ENCODE measurements around the gene BACH2.

DNA sequence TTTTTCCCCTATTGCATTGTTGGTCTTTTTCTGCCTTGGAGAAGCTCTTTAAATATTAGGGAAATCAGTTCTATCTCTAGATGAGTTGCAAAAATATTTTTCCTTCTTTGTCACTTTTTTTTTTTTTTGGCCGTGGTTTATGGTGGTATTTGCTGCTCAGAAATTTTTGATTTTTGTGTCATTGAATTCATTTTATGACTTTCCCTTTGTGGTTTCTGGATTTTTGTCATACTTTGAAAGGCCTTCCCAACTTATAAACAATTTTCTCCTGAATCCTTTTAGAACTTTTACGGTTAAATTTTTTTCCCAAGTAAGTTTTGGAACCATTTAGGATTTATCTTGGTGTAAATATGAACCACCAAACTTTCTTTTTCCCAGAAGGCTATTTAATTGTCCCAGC is 256.7 kb downstream of the BACH2 start:
- TF ChIP-seq, protein P1, sequence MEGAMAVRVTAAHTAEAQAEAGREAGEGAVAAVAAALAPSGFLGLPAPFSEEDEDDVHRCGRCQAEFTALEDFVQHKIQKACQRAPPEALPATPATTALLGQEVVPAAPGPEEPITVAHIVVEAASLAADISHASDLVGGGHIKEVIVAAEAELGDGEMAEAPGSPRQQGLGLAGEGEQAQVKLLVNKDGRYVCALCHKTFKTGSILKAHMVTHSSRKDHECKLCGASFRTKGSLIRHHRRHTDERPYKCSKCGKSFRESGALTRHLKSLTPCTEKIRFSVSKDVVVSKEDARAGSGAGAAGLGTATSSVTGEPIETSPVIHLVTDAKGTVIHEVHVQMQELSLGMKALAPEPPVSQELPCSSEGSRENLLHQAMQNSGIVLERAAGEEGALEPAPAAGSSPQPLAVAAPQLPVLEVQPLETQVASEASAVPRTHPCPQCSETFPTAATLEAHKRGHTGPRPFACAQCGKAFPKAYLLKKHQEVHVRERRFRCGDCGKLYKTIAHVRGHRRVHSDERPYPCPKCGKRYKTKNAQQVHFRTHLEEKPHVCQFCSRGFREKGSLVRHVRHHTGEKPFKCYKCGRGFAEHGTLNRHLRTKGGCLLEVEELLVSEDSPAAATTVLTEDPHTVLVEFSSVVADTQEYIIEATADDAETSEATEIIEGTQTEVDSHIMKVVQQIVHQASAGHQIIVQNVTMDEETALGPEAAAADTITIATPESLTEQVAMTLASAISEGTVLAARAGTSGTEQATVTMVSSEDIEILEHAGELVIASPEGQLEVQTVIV (CRISPR knock-in tag; IDR thresholded peaks at IDR 0.05; ENCODE audit: borderline replicate concordance), result no peak
- TF ChIP-seq LCOR (CRISPR knock-in tag; IDR thresholded peaks at IDR 0.05) (no peak), NFRKB (IDR thresholded peaks at IDR 0.05; ENCODE audit: low read depth) (no peak), ZNF766 (CRISPR knock-in tag; conservative IDR thresholded peaks at IDR 0.05) (no peak), POLR2A (conservative IDR thresholded peaks at IDR 0.05) (no peak), CBFA2T2 (conservative IDR thresholded peaks at IDR 0.05) (no peak), CC2D1A (IDR thresholded peaks at IDR 0.05) (no peak), CBX8 (IDR thresholded peaks at IDR 0.05; ENCODE audit: borderline replicate concordance, extremely low read depth, low read depth, low read length, poor library complexity, severe bottlenecking) (no peak), CEBPB (tag; IDR thresholded peaks at IDR 0.05) (no peak), FOS (IDR thresholded peaks at IDR 0.05; ENCODE audit: extremely low read depth, insufficient read length) (no peak), YY1 (IDR thresholded peaks at IDR 0.05; ENCODE audit: borderline replicate concordance in 1 of 3, control insufficient read depth in 1 of 3, extremely low read depth in 1 of 3, insufficient read depth in 3 of 3, insufficient read length in 1 of 3, insufficient replicate concordance in 2 of 3, low read depth in 1 of 3, low read length in 2 of 3) (no peak)
- TF ChIP-seq, protein P2, sequence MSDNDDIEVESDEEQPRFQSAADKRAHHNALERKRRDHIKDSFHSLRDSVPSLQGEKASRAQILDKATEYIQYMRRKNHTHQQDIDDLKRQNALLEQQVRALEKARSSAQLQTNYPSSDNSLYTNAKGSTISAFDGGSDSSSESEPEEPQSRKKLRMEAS (CRISPR knock-in tag; IDR thresholded peaks at IDR 0.05), result no peak

All from K562 (cell line).